GM21515 (cell line): ENCODE results near the gene C2orf49.

Experiments
- ATAC-seq: cut with Tn5 transposase; IDR thresholded peaks from one replicate; pipeline ENCODE4 v1.9.1; 2021; ENCODE audit not compliant: unreplicated experiment

The C2orf49 gene

GRCh38 chr2:105358593-105358992 is 21.3 kb downstream of the C2orf49 start:
- ATAC-seq, result no peak

- no peak for ATAC-seq
These were observed 24.0 kb downstream of the C2orf49 start for GRCh38 chr2:105361102-105361889.

DNA sequence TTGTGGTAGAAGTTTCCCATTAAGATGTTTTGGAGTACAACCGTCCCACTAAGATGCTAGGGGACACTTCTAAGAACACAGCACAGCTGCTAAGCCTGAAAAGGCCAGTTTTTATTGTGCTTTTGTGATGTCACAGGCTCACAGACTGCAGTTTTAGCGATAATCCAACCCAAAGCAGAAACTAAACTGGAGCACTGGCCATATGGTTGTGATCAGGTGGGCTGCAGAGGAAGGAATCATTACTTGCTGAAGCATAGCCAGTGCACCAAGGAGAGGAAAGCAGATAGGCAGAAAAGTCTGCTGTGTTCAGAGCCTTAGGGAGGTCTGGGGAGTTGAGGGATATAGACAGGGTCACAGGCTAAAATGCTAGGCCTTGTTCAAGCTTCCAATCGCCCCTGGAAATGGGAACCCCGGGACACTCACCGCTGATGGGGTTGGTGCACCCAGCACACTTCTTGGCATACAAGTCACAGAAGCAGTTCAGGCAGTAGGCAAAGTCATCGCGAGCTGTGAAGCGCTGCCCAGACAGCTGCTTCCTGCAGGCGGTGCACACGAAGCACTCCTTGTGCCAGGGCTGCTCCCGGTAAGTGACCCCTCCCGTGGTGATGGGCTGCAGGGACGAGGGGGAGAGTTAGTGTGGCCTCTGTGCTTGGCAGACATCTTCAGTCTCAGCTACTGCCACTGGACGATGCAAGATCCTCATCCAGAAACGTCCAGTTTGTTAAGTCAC is 25.7 kb downstream of the C2orf49 start:
- no peak for ATAC-seq

GRCh38 chr2:105364436-105365139 is 27.2 kb downstream of the C2orf49 start:
- ATAC-seq, result no peak

GRCh38 chr2:105365206-105365605 is 27.9 kb downstream of the C2orf49 start:
- ATAC-seq, result no peak

- no peak for ATAC-seq
These were observed 31.5 kb downstream of the C2orf49 start for GRCh38 chr2:105368759-105369408.

- peak; percentile 90 for ATAC-seq
These were observed 32.7 kb downstream of the C2orf49 start for GRCh38 chr2:105369777-105370690.

- no peak for ATAC-seq
These were observed 33.8 kb downstream of the C2orf49 start for GRCh38 chr2:105371156-105371555.

GRCh38 chr2:105371810-105372209 is 34.5 kb downstream of the C2orf49 start:
- ATAC-seq, result no peak

- ATAC-seq, result no peak
These were observed 36.0 kb downstream of the C2orf49 start for GRCh38 chr2:105373344-105373781.

GRCh38 chr2:105373895-105374401 is 36.6 kb downstream of the C2orf49 start:
- ATAC-seq, result peak; percentile 81

- no peak for ATAC-seq
These were observed 37.7 kb downstream of the C2orf49 start for GRCh38 chr2:105375001-105375561.

DNA sequence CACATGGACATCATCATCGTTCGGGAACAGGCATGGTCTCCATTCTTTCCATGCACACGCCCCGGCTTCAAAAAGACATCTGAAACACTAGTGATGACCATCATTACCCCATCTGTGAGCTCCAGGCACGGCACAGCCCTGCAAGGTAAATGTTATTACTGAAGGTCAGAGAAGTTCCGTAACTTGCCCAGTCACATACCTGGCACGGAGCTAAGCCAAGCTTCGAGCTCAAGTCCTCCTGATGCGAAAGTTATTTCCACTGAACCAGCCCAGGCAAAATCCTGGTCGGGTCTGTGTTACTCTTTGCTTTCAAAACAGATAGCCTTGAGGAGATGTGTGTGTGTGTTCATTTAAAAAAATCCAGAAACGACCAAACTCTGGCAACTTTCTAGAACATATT is 38.7 kb downstream of the C2orf49 start:
- no peak for ATAC-seq

- no peak for ATAC-seq
These were observed 39.5 kb downstream of the C2orf49 start for GRCh38 chr2:105376789-105377240.

GRCh38 chr2:105377871-105378270 is 40.5 kb downstream of the C2orf49 start:
- no peak for ATAC-seq

DNA sequence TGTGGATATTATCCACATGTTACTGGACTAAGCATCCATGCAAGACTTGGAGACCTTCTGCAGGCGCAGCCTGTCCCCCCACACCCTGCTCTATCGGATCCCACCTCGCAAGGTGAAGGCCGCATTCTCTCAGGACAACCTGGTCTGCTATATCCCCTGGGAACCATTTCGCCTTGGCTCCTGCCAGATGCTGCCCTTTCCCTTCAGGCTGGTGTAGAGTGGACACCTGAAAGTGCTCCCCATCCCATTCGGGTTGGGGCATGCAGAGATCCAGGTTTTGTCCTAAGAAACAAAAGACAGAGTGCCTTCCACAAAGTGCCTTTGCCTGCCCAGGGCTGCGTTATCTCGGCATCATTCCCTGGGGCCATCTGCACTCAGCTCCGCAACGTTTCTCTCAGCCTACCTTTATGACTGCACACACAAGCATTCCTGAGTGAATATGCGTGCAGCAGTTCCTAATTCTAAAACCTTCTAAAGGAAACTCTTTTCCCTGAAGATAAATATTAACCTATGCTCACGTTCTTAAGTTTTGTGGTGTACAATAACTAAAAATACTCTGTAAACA is 41.0 kb downstream of the C2orf49 start:
- ATAC-seq, result no peak

GRCh38 chr2:105378921-105379383 is 41.6 kb downstream of the C2orf49 start:
- no peak for ATAC-seq

DNA sequence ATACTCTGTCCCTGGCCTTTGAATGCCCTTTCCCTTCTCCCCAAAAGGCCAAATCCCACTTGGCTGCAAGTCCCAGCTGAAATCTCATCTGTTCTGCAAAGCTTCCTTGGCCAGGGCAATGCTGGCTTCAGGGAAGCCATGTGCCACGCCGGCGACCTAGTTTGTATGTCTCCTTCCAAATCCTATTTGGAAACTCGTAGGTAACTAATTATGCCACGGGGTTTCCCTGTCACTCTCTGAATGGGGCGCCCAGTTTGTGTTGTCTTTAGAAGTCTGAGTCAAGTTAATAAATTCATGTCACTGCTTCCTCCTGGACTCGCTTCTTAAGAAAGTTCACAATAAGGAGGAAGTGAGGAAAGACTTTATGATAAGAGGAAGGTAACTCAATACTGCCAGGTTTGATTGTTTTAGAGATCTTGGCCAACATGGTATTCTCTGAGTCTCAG is 42.4 kb downstream of the C2orf49 start:
- no peak for ATAC-seq
